HepG2 (cell line): ENCODE results near the gene DYNLT2B. TPM values are rescaled to one million over a fixed set of nuclear protein-coding genes. Genes with fewer than 3 reads are reported as not detected.
A peak's percentile ranks its signal among the peaks of the same experiment; 100 is the strongest.

ENCODE experiments used
- ATF7-NPFF ChIP-seq: sonication (generic); formaldehyde crosslinking; IDR thresholded peaks from 2 replicates; pipeline ENCODE4 v1.8.1; 2023; ENCODE audit warnings: mild to moderate bottlenecking, low read depth, missing genetic modification reagents, moderate library complexity
- HMG20B ChIP-seq: conservative IDR thresholded peaks from 2 replicates; pipeline ENCODE4 v1.6.1; 2016; ENCODE audit warnings: missing genetic modification reagents, missing compliant biosample characterization
- KDM6A ChIP-seq: IDR thresholded peaks from 2 replicates; pipeline ENCODE4 v1.6.1; 2016; ENCODE audit warnings: low read depth
- NCOA5 ChIP-seq: sonication (generic); formaldehyde crosslinking; IDR thresholded peaks from 2 replicates; pipeline ENCODE4 v1.4.0; 2020; ENCODE audit warnings: missing genetic modification reagents
- PBX2 ChIP-seq: IDR thresholded peaks from 2 replicates; pipeline ENCODE4 v1.6.1; 2016; ENCODE audit warnings: control low read depth
- PHF5A ChIP-seq: IDR thresholded peaks from one replicate; pipeline ENCODE4 v1.6.1; 2018; ENCODE audit warnings: low read depth, missing genetic modification reagents; ENCODE audit not compliant: unreplicated experiment
- SOX13 ChIP-seq, 3 experiments: fragments of 450-650 bp in 1 of 3; sonication (generic) in 1 of 3; formaldehyde crosslinking in 1 of 3; IDR thresholded peaks in 2 of 3; conservative IDR thresholded peaks in 1 of 3; 2 replicates each; pipeline versions ENCODE4 v1.5.0 to v1.6.1; 2016 to 2020; ENCODE audit warnings: antibody characterized with exemption in 1 of 3, mild to moderate bottlenecking in 1 of 3, missing compliant biosample characterization in 1 of 3, missing genetic modification reagents in 1 of 3, moderate library complexity in 1 of 3
- U2AF1 ChIP-seq: fragments of 200-400 bp; formaldehyde crosslinking; optimal IDR thresholded peaks from 2 replicates; pipeline ENCODE3; 2017; ENCODE audit warnings: mild to moderate bottlenecking, low read depth, low read length
- ZBTB40 ChIP-seq, 2 experiments: fragments of 450-650 bp in 1 of 2; sonication (generic) in 1 of 2; formaldehyde crosslinking in 1 of 2; IDR thresholded peaks; 2 replicates each; pipeline versions ENCODE4 v1.6.1 to v1.8.0; 2016 to 2022; ENCODE audit warnings: antibody characterized with exemption in 1 of 2, mild to moderate bottlenecking in 1 of 2, missing genetic modification reagents in 1 of 2
- ZNF138 ChIP-seq: sonication (generic); formaldehyde crosslinking; IDR thresholded peaks from 2 replicates; pipeline ENCODE4 v1.5.0; 2020; ENCODE audit warnings: mild to moderate bottlenecking, low read depth, missing genetic modification reagents
- ZNF18 ChIP-seq: sonication (generic); formaldehyde crosslinking; IDR thresholded peaks from 2 replicates; pipeline ENCODE4 v1.8.0; 2022; ENCODE audit warnings: mild to moderate bottlenecking, missing genetic modification reagents; ENCODE audit not compliant: insufficient replicate concordance
- ZNF367 ChIP-seq: sonication (generic); formaldehyde crosslinking; IDR thresholded peaks from 2 replicates; pipeline ENCODE4 v1.4.0; 2020; ENCODE audit warnings: missing genetic modification reagents, borderline replicate concordance
- ZNF652 ChIP-seq: IDR thresholded peaks from 2 replicates; pipeline ENCODE4 v1.6.1; 2016; ENCODE audit warnings: low read depth, borderline replicate concordance
- ZUFSP ChIP-seq: sonication (generic); formaldehyde crosslinking; IDR thresholded peaks from 2 replicates; pipeline ENCODE4 v1.9.0; 2021; ENCODE audit warnings: missing genetic modification reagents, mild to moderate bottlenecking, borderline replicate concordance
- polyA plus RNA-seq, 8 experiments: library from polyadenylated mRNA; depleted of rRNA in 3 of 8; stranded (reverse) in 7 of 8; unstranded in 1 of 8; fragments of >200 nt; fragmentation: Illumina TruSeq in 4 of 8; extraction: Trizol in 4 of 8; gene quantifications; 2 replicates each; pipeline versions ENCODE4 v1.2.1 to v1.2.3, GENCODE V29; 2011 to 2016; ENCODE audit warnings: low read depth in 4 of 8, missing spikeins in 1 of 8, mixed read lengths in 1 of 8; ENCODE audit not compliant: insufficient read depth in 1 of 8
- total RNA-seq, 5 experiments: library from RNA; depleted of rRNA; stranded (reverse); fragments of >200 nt; fragmentation: Illumina TruSeq; extraction: Trizol; gene quantifications; 2 replicates each; pipeline ENCODE4 v1.2.3, GENCODE V29; 2016; ENCODE audit warnings: low read depth in 1 of 5

The DYNLT2B gene
- total and polyA plus RNA-seq, 2 of the 13 experiments (the other 11 are each of a cell fraction or from before 2014, with no cell fraction given), result 4.0 to 7.0 TPM

GRCh38 chr3:196287440-196288140 is 30.4 kb downstream of the DYNLT2B start, which contains the start of gene PCYT1A (continued):
- TF ChIP-seq ZBTB40 (IDR thresholded peaks at IDR 0.05) (peak; percentile 82), ZBTB40 (CRISPR knock-in tag; IDR thresholded peaks at IDR 0.05) (peak; percentile 66), ZNF18 (CRISPR knock-in tag) (no peak), ZNF138 (CRISPR knock-in tag) (0 out of 2 replicates have a peak, but pooled peaks have one; percentile 18), SOX13 (IDR thresholded peaks at IDR 0.05) (no peak), SOX13 (CRISPR knock-in tag; conservative IDR thresholded peaks at IDR 0.05 in 1 of 2, IDR thresholded peaks at IDR 0.05 in 1 of 2) (no peak), KDM6A (CRISPR knock-in tag) (no peak), ZNF367 (CRISPR knock-in tag) (0 out of 2 replicates have a peak, but pooled peaks have one; percentile 53), PHF5A (CRISPR knock-in tag) (no peak), ATF7-NPFF (peak; percentile 32), PBX2 (CRISPR knock-in tag) (peak; percentile 54; the same call in 1 of the 2 replicates), HMG20B (peak; percentile 32; the same call in 1 of the 2 replicates), NCOA5 (CRISPR knock-in tag) (no peak), U2AF1 (no peak), ZNF652 (CRISPR knock-in tag) (no peak; the same call in 1 of the 2 replicates), ZUFSP (CRISPR knock-in tag) (no peak)
